ENCODE results near the gene EIF2B5. TPM values are rescaled to one million over a fixed set of nuclear protein-coding genes. Genes with fewer than 3 reads are reported as not detected.

EIF2B5 gene
- total RNA-seq, 4 donors from 2014 or later = 27.9 to 46.5 (median 42.2) TPM

GRCh38 chr3:184171562-184171961, 36.4 kb downstream of the EIF2B5 start:
- no peaks in the 10 kb centered on the region for H3K9me3 ChIP-seq
- 85% methylated on average over 8 to 9 of the region's 9 CpGs for WGBS, 2 donors
- intact Hi-C loops (cut with DNase I) = no loop called here
- TF ChIP-seq, protein P1, sequence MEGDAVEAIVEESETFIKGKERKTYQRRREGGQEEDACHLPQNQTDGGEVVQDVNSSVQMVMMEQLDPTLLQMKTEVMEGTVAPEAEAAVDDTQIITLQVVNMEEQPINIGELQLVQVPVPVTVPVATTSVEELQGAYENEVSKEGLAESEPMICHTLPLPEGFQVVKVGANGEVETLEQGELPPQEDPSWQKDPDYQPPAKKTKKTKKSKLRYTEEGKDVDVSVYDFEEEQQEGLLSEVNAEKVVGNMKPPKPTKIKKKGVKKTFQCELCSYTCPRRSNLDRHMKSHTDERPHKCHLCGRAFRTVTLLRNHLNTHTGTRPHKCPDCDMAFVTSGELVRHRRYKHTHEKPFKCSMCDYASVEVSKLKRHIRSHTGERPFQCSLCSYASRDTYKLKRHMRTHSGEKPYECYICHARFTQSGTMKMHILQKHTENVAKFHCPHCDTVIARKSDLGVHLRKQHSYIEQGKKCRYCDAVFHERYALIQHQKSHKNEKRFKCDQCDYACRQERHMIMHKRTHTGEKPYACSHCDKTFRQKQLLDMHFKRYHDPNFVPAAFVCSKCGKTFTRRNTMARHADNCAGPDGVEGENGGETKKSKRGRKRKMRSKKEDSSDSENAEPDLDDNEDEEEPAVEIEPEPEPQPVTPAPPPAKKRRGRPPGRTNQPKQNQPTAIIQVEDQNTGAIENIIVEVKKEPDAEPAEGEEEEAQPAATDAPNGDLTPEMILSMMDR (IDR thresholded peaks at IDR 0.05) = no peak
- TF ChIP-seq POLR2A (IDR thresholded peaks at IDR 0.05) = no peak
- no peak for DNase-seq
- no peak overlapping the region for H3K27ac ChIP-seq
- peaks cover 31 to 35% of the 10 kb centered on the region in 2 donors for H3K36me3 ChIP-seq
- peaks cover 15 to 18% of the 10 kb centered on the region in 2 donors for H3K4me1 ChIP-seq
- no peak overlapping the region for H3K4me3 ChIP-seq (replicated peaks in 1 of 3)
- no peaks in the 10 kb centered on the region for H3K27me3 ChIP-seq

DNA sequence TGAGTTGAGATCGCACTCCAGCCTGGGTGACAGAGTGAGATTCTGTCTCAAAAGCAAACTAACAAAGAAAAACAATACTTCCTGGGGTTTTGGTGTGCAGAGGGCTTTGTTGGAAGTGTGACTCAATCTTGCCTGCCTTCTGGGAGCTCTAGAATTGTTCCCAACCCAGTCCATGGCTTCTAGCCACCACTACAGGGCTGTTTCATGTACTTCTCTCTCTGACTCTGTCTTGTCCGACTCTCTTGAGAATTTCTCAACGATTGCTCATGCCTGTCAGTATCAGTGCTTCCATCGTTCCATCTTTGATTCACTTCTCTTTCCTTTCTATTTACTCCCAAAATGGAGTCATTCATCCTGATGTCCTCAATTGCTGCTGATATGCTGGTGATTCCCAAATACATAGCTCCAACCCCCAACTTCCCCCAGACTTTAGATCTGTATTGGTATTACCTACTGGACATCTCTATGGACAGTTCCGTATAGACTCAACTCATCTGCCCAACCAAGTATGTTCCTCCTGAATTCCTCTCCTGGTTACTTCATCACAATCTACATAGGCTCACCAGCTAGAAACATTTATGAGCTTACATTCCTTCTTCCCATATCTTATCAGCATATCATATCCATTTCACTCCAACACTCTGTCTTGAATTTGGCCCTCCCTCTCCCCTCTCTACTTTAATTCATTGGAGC, 37.7 kb downstream of the EIF2B5 start:
- Histone ChIP-seq H3K4me3 (replicated peaks in 1 of 3) (no peak overlapping the region), H3K4me1 (peaks cover 26 to 27% of the 10 kb centered on the region in 2 donors), H3K27me3 (no peaks in the 10 kb centered on the region), H3K36me3 (peaks cover 21 to 28% of the 10 kb centered on the region in 2 donors), H3K9me3 (no peaks in the 10 kb centered on the region), H3K27ac (no peak overlapping the region)
- no peak for DNase-seq
- intact Hi-C loops (cut with DNase I) = no loop called here
- 76 to 87% methylated on average over 5 of the region's 5 CpGs for WGBS, 2 donors
- TF ChIP-seq, protein P1 (IDR thresholded peaks at IDR 0.05) = no peak
- TF ChIP-seq POLR2A (IDR thresholded peaks at IDR 0.05) = no peak

DNA sequence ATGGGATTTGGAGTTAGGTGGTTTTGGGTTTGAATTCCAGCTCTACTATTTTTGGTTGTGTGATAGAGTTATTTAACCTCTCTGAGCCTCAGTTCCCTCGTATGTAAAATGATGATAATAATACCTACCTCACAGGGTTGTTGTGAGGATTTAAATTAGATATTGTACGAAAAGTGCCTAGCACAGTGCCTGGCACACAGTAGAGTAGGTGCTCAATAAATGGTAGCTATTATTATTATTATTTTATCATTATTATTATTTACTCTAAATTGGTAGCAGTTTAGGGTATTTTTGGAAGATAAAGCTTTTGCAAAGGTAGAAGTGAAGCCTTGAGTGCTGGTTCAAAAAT, 38.2 kb downstream of the EIF2B5 start:
- H3K36me3 ChIP-seq = peaks cover 21 to 26% of the 10 kb centered on the region in 2 donors
- 94 to 99% methylated on average over 2 of the region's 2 CpGs for WGBS, 2 donors
- H3K4me3 ChIP-seq (replicated peaks in 1 of 3) = no peak overlapping the region
- H3K27me3 ChIP-seq = no peaks in the 10 kb centered on the region
- H3K9me3 ChIP-seq = no peaks in the 10 kb centered on the region
- no peak for TF ChIP-seq POLR2A (IDR thresholded peaks at IDR 0.05)
- TF ChIP-seq, protein P1 (IDR thresholded peaks at IDR 0.05) = no peak
- intact Hi-C loops (cut with DNase I) = no loop called here
- DNase-seq = no peak
- H3K27ac ChIP-seq = no peak overlapping the region
- peaks cover 26 to 29% of the 10 kb centered on the region in 2 donors for H3K4me1 ChIP-seq

DNA sequence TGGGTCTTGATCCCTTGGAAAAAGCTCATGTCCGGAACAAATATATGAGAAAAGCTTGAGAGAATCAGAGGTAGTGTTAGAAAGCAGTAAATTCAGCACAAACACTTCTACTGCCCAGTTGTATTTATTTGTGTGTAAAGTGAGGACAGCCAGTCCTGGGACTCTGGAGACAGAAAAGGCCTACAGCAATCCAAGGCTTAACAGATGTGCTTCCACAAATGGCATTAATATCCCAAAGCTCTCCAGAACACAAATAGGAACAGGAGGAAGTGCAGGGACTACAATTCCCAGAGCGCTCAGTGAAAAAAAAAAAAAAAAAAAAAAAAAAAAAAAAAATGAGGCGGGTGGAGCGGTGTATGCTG, 39.1 kb downstream of the EIF2B5 start:
- no peak for DNase-seq
- intact Hi-C loops (cut with DNase I) = no loop called here
- TF ChIP-seq, protein P1 (IDR thresholded peaks at IDR 0.05) = no peak
- TF ChIP-seq POLR2A (IDR thresholded peaks at IDR 0.05) = no peak
- Histone ChIP-seq H3K27ac (peak overlapping the region in 1 of 3 donors; percentile 3), H3K4me3 (replicated peaks in 1 of 3) (no peak overlapping the region), H3K4me1 (peaks cover 26 to 29% of the 10 kb centered on the region in 2 donors), H3K9me3 (no peaks in the 10 kb centered on the region), H3K27me3 (no peaks in the 10 kb centered on the region), H3K36me3 (peaks cover 28 to 29% of the 10 kb centered on the region in 2 donors)
- WGBS, 2 donors = 14 to 18% methylated on average over 4 of the region's 4 CpGs

- Histone ChIP-seq H3K36me3 (peaks cover 31% of the 10 kb centered on the region in 2 donors), H3K9me3 (no peaks in the 10 kb centered on the region), H3K27me3 (no peaks in the 10 kb centered on the region), H3K27ac (peak within 1 kb of the TSS; percentile 64 to 91 (median 66)), H3K4me1 (peaks cover 26 to 29% of the 10 kb centered on the region in 2 donors), H3K4me3 (replicated peaks in 1 of 3) (peak within 1 kb of the TSS; percentile 53 to 87 (median 87))
- peak in 1 of 2 donors; percentile 89 for TF ChIP-seq POLR2A (IDR thresholded peaks at IDR 0.05)
- TF ChIP-seq, protein P1 (IDR thresholded peaks at IDR 0.05) = no peak
- intact Hi-C loops (cut with DNase I) = loop anchor here (5.0 kb wide), 1 partner anchor 127 kb away; no protein-coding TSS in a partner anchor
- DNase-seq = peak; percentile 99
- WGBS, 2 donors = 0 to 2% methylated on average over 43 to 61 of the region's 73 CpGs
These were observed 39.7 kb downstream of the EIF2B5 start, which contains the start of gene AP2M1 for GRCh38 chr3:184174646-184175492. AP2M1 (plus strand) TSS chr3:184174855; CDS start chr3:184176994, 2,139 bp downstream.
